GM18511 (cell line): ENCODE results near the gene MPC1.
"Not testable (repeated sequence)": the region's sequence is repeated elsewhere in the genome, so short reads cannot be mapped to it uniquely, and the experiment has no call there.

Experiments used
- ATAC-seq: cut with Tn5 transposase; IDR thresholded peaks from one replicate; pipeline ENCODE4 v1.9.1; 2021; ENCODE audit warnings: mild to moderate bottlenecking, moderate library complexity; ENCODE audit not compliant: unreplicated experiment

Gene MPC1

DNA sequence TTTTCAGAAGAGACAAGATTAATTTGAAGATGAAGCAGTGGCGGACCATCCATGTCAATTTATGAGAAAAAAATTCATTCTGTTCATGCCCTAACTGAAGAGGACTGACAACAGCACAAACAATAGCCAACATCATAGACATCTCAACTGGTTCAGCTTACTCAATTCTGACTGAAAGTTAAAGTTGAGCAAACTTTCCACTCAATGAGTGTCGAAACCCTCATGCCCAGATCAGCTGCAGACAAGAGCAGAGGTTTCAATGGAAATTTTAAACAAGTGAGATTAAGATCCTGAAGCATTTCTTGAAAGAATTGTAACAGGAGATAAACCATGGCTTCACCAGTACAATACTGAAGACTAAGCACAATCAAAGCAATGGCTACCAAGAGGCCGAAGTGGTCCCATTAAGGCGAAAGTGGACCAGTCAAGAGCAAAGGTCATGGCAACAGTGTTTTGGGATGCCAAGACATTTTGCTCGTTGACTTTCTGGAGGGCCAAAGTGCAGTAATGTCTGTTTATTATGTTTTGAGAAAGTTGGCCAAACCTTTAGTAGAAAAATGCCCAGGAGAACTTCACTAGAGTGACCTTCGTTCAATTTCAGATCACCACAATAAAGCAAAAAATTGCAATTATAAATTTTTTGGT is 34.3 kb downstream of the MPC1 start:
- ATAC-seq = no peak

DNA sequence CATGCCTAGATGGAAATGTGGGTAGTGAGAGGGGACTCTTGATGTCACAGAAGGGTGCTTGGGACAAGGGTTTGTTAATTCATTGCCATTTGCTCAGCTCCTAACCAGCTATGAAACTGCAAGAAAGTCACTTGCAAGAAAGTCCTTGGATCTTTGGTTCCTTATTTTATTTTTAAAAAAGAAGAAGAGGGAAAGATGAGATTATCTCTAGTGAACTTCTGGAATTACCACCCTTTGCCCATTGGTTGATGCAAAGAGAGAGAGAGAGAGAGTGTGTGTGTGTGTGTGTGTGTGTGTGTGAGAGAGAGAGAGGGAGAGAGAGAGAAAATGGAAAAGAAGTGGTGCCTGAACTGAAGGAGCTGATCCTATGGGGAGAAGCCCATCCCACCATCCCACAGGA is 35.8 kb downstream of the MPC1 start:
- ATAC-seq = no peak

DNA sequence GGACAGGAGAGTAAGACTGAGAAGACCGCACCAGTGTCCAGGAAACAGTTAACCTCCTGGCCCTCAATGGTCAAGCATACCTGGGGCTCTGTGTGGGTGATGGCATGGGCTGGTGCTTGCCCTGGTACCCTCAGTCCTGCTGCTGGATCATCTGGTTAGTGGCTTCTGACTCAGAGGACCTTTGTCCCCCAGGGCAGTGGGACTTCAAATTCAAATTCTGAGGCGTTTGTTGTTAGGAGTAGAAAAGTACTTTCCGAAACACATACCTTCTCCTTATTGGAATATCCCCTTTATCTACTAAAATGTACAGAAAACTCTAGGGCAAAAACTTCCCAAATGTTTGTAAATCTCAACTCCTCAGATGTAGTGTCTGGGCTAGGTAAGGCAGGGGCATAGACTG is 36.3 kb downstream of the MPC1 start:
- no peak for ATAC-seq

DNA sequence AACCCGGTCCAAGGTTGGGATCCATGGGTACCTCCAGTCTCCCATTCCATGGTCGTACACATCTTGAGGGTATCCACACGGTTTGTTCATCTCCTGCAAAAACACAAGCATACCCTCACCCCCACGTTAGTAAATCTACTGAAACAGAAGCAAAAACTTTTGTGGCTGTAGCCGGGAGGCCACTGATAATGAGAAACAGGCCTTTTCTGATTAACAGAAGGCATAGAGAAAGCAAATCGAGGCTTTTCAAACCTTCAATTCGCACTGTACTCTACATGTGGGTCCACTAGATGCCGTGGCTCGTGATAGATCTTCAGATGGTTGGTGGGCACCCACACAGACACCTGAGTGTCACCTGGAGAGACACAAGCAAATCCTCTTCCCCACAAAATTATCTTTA is 37.1 kb downstream of the MPC1 start:
- ATAC-seq = not testable (repeated sequence)

DNA sequence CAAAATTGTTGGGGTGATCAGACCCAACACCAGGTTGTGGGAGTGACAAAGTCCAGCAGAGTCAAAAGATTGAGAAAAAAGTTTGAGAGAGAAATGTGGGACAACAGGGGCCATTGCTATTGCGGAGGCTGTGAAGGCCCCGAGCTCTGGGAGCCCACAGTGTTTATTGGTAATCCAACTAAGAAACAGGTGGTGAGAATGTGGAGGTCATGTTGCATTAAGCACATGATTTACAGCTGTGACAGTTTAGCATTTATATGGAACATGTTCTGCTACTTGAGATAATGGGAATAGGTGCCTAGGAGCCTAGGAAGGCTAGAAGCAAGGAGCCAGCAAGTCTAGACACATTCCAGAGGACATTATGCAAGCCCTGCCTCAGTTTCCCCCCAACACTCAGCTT is 37.8 kb downstream of the MPC1 start:
- not testable (repeated sequence) for ATAC-seq

DNA sequence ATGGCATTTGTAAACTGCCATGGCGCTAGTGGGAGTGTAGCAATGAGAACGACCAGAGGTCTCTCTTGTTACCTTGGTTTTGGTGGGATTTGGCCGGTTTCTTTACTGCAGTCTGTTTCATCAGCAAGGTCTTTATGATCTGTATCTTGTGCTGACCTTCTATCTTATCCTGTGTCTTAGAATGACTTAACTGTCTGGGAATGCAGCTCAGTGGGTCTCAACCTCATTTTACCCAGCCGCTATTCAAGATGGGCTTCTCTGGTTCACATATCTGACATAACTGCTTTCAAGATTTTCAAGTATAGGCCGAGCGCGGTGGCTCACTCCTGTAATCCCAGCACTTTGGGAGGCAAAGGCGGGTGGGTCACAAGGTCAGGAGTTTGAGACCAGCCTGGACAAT is 38.5 kb downstream of the MPC1 start:
- ATAC-seq = no peak

DNA sequence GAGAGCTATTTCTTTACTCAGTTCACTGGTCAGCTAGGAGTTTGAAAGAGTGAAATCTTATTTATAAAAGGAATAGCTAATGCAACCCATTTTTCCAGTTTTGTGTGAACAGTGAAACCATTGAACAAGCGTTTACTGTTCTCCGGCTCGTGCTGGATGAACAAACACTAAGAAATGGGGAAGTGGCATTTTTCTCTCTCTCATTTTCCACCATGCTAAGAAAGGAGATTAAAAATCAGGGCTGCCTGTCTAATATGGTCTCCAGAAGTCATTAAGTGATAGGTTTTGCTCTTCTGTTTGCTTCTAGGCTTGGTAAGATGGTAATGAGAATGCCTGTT is 39.6 kb downstream of the MPC1 start:
- ATAC-seq = peak; percentile 41

DNA sequence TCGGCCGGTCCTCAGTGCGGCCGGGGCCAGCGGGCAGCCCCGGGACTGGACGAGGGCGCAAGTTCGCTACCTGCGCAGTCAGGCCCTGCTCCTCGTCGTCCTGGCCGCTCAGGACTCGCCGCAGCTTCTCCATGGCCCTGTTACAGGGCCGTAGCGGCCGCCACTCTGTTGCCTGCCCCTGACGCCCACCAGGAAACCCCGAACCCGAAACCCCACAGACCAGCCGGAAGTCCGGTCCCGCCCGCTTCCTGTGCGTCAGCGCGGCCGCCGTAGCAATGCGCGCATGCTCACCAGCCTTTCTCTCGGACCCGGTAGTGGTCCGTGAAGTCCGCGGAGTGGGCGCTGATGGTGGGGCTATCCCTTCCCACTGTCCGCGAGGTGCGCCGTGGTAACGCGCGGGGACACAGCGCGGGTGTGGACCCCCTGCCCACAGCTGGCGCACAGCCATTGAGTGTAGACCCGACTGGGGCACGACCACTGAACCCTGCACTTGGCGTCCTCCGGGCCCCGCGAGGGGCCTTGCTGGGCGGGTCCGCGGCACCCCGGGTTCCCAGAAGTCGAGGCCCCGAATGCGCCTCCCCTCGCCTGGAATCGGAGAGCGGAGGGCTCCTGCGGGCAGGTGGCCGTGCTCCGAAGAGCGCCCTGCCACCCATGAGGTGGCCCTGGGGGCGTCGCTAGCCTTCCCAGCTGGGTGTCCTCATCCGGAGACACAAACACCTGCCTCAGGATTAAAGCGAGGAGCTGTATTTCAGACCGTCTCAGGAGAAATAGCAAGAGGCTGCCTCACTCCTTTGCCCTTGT is 40.2 kb downstream of the MPC1 start, which contains the start of gene SFT2D1:
Gene SFT2D1 (minus strand): TSS at position 197 of the 801 bp plus-strand sequence. CDS start 64 bp downstream, at position 133.
- ATAC-seq = peak; percentile 91

DNA sequence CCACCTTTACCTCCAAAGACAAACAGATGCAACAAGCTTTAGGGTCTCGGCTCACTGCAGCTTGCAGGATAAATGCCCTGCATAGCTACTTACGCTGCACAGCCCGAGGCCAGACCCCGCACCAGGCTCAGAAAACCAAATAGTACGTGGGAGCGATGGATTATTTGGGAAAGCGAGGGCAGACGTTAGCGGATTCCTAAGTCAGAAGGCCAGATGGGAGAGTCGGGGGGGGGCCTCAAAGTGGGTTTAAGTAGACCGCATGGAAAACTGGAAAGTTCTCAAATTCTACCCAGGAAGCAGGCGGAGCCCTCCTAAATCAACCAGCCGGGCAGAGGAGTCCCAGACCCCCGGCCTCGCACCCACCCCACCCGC is 40.8 kb downstream of the MPC1 start:
- ATAC-seq = no peak

DNA sequence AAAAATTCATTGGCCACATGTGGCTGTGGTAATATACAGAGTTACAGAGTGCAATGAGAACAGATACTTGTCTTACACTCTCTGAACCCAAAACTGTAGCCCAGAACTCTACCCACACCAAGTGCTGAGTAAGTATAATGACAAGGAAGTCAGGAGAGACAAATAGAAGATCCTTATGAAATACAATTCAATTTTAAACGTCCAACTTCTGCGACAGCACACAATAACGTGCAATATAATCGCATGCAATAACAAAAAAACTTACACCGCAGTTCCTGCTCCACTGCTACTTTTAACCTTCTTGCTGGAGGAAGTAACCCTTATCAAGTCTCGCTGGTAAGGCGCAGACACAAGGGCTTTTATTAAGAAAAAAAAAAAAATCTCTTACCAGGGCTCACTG is 41.3 kb downstream of the MPC1 start:
- ATAC-seq = no peak

DNA sequence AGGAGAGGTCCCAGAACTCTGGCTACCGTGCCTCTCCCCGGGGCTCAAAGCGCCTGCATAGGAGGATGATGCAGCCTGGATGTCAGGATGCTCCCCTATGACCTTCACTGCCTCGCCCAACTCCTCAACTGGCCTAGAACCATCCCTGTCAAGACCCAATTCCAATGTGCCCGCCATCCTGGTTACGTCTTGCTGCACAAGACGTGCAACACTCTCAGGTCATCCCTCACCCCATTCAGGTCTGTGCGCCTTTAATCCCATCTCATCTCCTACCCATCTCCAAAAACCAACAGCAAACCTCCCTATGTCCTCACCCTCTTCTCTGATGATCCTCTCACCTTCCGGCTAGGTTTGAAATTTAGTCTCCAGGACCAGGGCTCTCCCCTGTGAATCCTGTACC is 43.9 kb downstream of the MPC1 start:
- ATAC-seq = no peak

DNA sequence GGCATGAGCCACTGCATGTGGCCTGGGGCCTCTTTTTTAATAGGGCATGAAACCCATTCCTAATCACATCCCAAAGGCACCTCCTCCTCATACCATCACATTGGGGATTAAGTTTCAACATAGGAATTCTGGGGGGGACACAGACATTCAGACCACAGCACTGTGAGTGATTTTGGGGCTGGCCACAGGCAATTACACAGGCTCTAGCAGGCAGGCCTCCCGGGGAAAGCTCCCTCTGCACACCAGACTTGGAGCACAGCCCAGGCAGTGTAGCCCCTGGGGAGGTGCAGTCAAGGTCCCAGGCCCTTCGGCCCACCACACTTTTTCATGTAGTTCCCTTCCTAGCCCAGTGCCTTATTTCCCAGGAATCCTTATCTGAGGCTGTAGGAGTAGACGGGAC is 45.9 kb downstream of the MPC1 start:
- ATAC-seq = no peak

DNA sequence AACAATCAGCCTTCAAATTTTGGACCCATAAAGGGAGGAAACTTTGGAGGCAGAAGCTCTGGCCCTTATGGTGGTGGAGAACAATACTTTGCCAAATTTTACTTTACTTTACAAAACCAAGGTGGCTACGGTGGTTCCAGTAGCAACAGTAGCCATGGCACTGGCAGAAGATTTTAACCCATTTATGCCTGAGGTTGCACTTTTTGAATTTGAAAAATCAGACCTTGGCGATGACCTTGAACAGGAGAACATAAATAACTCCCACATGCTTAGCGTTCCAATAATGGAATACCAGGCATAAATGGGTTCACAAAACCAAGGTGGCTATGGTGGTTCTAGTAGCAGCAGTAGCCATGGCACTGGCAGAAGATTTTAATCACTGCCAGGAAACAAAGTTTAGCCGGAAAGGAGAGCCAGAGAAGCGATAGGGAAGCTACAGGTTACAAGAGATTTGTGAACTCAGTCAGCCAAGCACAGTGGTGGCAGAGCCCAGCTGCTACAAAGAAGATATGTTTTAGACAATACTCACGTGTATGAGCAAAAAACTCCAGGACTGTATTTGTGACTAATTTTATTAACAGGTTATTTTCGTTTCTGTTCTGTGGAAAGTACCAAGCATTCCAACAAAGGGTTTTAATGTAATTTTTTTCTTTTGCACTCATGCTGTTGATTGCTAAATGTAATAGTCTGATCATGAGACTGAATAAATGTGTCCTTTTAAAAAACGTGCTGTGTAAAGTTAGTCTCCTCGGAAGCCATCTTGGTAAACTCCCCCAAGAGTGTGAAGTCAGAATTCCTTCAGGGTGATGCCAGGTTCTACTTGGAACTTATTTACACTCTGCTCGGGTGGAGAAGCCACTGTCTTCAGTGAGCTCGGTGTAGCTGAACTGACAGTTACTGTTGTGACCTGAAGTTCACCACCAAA is 47.1 kb downstream of the MPC1 start:
- ATAC-seq = peak; percentile 57

DNA sequence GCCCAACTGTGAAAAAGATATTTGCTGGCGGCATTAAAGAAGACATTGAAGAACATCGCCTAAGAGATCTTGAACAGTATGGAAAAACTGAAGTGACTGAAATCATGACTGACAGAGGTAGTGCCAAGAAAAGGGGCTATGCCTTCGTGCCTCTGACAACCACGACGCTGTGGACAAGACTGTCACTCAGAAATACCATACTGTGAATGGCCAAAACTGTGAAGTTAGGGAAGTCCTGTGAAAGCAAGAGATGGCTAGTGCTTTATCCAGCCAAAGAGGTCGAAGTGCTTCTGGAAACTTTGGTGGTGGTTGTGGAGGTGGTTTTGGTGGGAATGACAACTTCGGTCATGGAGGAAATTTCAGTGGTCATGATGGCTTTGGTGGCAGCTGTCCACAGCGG is 47.9 kb downstream of the MPC1 start:
- ATAC-seq = no peak

DNA sequence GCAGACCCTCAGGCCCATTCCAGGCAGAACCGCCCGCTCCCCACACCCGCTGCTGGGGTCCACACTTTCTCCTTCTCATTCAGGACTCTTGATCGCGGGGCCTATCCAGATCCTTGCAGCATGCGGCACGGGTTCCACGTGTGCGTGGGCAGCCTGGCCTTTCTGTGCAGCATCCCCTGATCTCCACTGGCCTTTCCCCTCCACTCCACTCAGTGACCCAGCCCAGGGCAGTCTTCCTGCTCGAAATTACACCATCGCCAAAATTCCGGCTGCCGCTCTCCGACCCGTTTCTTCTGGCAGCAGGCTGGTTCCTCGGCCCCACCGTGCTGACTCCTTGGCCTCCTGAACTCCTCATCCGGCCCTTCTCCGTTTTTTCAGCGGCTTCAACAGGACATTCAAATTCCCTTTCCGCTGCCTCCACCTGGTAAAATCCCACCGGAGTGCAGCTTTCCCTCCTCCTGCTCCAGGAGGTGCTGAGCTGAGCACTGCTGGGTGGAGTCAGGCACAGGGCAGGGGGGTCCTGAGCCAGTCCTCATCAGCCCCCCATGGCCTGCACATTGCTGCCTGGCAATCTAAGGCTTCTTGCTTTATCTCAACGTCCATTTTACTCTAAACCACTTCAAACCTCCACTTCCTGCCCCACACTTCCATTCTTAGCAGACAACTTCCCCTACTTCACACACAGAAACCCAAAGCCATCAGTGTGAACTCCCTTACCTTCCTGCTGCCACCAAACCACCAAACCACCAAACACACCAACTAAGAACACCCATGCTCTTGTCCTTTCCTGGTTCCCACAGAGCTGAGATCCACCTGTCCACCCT is 49.4 kb downstream of the MPC1 start:
- ATAC-seq = peak; percentile 81

DNA sequence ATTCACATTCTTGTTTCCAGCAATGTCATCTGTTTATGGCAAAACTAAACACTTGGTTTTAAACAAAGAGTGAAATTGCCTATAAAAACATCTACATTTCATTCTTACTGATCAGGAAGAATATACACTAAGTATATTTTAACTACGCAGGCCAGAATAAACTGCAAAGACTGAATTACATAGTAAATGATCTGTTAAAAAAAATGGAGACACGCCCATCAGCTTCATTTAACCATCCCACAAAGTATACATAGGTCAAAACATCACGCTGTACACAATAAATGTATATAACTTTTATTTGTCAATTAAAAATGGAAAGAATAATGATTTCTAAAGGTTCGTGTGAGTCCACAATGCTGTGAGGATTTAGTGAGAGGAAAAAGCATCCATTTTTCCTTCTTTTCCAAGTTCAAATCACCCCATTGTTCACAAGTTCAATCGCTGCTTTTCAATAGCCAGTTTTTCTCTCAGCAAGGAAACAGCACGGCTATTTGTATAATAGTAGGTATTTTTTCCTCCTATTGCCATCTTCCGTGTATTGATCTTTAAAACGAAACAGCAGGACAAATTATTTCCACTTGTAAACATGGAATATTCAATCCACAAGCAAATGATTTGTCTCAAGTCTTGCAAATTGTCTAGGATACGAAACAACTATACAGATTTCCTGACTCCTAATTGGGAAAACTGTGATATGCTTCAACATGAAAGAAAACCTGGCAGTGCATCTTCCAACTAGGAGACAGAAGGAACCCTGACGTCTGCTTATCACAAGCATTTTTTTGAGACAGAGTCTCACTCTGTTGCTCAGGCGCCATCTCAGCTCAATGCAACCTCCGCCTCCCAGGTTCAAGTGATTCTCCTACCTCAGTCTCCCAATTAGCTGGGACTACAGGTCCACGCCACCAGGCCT is 51.0 kb downstream of the MPC1 start:
- no peak for ATAC-seq

DNA sequence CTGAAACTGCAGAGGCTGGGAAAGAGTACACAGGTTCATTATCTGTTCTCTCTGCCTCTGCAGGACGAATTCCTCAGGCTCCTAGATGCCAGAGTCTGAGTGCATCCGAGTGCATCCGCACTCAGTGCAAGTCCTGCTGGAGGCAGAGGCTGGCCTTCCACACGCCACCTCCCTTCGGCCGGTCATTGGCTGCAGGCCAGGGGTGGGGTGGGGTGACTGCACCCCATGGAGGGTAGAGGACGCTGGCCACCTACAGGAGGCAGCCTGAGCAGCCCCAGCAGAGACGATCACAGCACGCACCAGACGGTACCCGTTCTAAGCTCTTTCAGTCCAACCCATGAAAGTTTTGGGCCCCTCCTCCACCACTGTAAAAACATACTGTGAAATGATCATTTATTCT is 52.1 kb downstream of the MPC1 start:
- ATAC-seq = no peak

DNA sequence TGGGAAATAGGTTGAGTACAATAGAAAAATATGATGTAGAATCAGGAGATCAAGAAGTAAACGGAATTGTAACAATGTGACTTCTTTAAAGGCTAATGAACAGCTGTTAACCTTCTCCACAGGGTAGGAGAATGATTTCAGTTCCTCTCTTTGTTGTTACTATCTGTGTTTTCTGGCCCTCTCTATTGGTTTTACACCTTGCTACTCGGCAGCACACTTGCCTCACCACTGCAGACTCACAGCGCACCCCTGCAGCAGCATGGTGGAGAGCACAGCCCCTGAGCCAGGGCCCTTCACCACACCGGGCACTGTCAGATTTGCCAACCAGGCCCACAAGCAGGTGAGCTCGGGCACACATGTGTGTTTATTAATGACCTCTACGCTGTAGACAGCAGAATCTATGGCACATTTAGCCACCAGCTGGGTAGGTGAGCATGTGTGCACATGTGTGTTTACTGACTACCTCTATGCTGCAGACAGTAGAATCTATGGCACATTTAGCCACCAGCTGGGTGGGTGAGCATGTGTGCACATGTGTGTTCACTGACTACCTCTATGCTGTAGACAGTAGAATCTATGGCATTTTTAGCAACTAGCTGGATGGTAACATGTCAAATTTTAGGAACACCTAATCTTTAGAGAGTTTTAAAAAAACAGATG is 57.2 kb downstream of the MPC1 start:
- ATAC-seq = peak; percentile 98

DNA sequence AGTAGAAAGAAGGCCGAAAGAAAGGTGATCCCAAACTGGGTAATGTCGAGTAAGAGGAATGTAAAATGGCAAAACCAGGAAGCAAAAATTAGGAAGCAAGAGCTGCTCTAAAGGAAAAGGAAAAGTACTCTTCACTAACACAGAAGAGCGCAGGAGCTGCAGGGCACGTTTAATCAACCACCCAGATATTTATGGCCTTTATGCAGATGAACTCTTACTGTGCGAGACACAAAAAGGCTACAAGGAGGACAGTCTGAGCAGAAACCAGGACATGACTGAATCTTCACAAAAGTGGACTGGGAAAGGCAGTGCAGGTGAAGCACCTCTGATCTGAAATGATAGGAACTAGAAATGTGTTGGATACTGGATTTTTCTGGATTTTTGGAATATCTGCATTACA is 59.3 kb downstream of the MPC1 start:
- ATAC-seq = no peak
